ENCODE results near the gene SYNGAP1.
A peak's percentile ranks its signal among the peaks of the same experiment; 100 is the strongest.

SYNGAP1 gene

DNA sequence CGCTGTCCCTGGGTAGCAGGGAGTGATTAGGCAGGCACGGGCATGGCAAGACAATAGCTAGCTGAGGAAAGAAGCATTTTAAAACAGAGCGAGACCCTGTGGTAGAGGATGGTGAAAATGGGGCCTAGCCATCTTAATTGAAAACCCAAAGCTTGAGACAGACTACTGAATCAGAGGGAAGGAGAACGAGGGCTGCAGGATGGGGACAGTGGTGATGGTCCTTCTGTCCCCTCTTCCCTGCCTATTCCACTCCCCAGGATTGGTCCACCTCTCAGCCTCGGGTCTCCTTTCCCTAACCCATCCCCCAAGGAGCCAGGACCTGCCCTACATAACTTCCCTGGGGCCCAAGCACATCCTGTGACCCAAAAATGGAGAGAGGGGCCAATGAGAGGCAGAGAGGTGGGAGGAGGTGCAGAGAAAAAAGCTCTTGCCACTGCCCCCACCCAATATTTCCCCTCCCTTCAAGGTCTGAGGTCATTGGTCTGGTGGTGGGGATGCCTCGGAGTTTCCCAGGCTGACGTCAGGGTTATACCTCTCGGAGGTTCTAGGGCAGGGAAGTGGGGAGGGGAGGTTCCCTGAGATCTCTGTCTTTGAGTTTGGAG is 1.1 kb upstream of the SYNGAP1 start:
- TF ChIP-seq CTCF (IDR thresholded peaks at IDR 0.05): no peak
- TF ChIP-seq ZFX (IDR thresholded peaks at IDR 0.05; ENCODE audit: borderline replicate concordance): no peak
- peak overlapping the region; percentile 88 for H3K27ac ChIP-seq

DNA sequence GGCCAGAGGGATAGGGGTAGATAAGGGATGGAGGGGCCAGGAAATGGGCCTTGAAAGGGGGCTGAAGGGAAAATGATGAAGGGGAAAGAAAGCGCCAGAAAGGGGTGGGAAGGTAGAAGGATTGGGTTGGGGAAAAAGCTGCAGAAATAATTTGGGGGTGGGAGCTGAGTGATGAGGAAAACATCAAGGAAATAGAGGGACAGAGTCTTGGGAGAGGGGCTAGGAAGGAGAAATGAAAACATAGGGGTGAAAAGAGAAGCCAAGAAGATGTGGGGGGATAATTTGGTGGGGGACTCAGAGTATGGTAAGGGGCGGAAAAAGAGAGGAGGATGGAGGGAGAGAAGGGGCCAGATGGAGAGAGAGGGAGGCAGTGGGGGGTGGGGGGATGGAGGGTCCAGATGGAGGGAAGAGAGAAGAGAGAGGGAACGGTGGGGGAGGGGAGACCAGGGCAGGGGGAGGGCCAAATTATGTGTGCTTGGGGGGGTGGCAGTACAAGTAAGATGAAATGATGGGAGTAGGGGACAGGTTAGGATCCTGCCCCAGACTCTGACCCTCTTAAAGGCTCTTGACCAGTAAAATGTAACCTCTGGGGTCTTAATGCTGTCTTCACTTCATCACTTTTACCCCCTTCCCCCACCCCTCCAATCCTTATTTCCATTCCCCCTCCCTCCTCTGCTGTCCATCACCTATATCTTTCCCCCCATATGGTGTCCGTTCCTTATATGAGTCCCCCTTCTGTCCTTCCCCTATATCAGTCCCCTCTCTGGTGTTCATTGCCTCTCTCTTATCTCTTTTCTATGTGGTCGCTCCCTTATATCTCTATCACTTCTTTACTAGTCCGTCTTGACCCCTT is 852 bp downstream of the SYNGAP1 start:
- TF ChIP-seq CTCF (IDR thresholded peaks at IDR 0.05) (no peak), ZFX (IDR thresholded peaks at IDR 0.05; ENCODE audit: borderline replicate concordance) (no peak)
- no peak overlapping the region for H3K27ac ChIP-seq

DNA sequence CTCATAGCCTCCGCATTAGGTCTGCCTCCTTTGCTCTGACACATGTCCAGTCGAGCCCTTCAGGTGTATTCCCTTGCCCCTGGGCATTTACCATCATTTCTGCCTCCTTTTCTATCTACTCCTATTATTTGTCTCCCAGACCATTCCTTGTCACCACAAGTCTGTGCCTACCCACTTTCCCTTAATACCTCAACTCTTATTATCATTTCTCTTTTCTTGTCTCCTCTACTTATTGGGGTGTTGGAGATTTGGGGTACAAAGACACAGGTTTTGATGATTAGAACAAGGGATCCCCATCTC is 1.4 kb downstream of the SYNGAP1 start:
- TF ChIP-seq ZFX (IDR thresholded peaks at IDR 0.05; ENCODE audit: borderline replicate concordance) (no peak), CTCF (IDR thresholded peaks at IDR 0.05) (no peak)
- no peak overlapping the region for H3K27ac ChIP-seq

GRCh38 chr6:33423777-33424176 is 3.9 kb downstream of the SYNGAP1 start:
- H3K27ac ChIP-seq: no peak overlapping the region
- TF ChIP-seq ZFX (IDR thresholded peaks at IDR 0.05; ENCODE audit: borderline replicate concordance) (no peak), CTCF (IDR thresholded peaks at IDR 0.05) (no peak)

DNA sequence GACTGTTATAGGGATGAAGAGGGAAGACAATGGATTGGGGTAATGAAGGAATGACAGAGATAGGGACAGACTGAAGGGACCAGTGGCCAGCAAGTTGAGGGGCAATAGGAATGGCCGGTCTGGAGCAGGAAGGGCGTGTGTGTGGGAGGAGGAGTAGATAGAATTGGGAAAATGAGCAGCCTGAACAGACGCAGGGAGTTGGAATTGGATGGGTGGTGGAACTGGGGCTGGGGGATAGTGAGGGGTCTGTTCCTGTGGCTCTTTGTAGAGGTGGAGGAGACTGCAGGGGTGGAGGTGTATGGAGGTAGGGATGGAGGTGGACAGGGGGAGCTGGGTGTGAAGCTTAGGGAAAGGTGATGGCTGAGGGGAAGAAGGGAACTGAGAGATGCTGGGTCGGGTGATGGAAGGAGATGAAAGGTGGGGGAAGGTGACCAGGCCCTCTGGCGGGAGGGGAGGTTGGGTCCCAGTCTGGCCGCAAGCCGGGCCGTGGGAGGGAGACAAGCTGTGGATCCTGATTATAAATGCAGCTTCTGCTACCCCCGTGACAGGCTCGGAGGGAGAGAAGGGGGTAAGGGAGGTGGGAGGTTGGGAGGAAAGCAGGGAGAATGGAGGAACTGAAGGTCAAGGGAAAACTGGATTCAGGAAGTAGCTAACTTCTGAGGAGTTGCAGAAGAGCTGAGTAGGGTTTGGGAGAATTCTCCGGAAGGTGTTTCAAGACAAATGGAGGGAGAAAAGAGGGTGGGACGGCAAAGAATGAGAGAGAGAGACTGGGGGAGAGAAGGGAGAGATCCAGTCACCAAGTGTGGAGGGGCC is 5.2 kb downstream of the SYNGAP1 start:
- TF ChIP-seq CTCF (IDR thresholded peaks at IDR 0.05): no peak
- no peak for TF ChIP-seq ZFX (IDR thresholded peaks at IDR 0.05; ENCODE audit: borderline replicate concordance)
- peak overlapping the region; percentile 88 for H3K27ac ChIP-seq

GRCh38 chr6:33425668-33426577 is 6.1 kb downstream of the SYNGAP1 start:
- TF ChIP-seq CTCF (IDR thresholded peaks at IDR 0.05) (peak; percentile 70), ZFX (IDR thresholded peaks at IDR 0.05; ENCODE audit: borderline replicate concordance) (no peak)
- H3K27ac ChIP-seq: peak overlapping the region; percentile 88

All from 22Rv1 (cell line).